ENCODE results near the gene CHI3L2. TPM values are rescaled to one million over a fixed set of nuclear protein-coding genes. Genes with fewer than 3 reads are reported as not detected.

The CHI3L2 gene
- total RNA-seq, 4 donors from 2014 or later = 4.7 to 9.8 (median 7.7) TPM

DNA sequence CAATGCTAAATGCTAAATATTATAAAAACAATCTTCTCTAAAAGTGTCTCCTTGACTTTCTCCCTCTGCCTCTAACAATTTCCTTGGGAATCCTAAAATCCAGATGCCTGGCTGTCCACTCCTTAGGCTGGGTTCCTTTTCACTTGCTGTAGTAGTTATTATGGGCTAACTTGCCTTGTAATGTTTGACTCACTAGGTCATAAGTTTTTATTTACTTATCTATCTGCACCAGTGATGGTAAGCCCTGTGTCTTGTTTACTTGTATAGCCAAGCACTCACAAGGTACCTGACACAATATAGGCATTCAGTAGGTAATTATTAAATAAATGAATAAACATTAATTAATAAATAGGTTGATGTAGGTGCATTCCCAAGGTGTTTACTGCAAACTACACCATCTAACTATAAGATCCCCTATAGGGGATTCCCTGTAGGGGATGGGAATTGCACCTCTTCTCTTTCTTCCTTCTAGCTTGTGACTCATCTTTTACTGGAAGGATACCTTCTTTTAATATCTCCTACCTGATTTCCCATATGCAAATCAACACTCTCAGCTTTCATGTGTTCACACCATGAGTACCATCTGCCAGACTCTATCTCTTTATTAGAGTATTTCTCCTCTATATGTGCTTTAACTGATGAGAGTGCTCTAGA, 48.4 kb downstream of the CHI3L2 start:
- Histone ChIP-seq H3K4me1 (peaks cover 6% of the 10 kb centered on the region), H3K27me3 (peaks cover 9% of the 10 kb centered on the region), H3K4me3 (no peak overlapping the region), H3K36me3 (no peaks in the 10 kb centered on the region), H3K27ac (peak overlapping the region; percentile 30), H3K9me3 (no peaks in the 10 kb centered on the region)
- TF ChIP-seq POLR2AphosphoS5 (IDR thresholded peaks at IDR 0.05) = no peak
- TF ChIP-seq, protein P1, sequence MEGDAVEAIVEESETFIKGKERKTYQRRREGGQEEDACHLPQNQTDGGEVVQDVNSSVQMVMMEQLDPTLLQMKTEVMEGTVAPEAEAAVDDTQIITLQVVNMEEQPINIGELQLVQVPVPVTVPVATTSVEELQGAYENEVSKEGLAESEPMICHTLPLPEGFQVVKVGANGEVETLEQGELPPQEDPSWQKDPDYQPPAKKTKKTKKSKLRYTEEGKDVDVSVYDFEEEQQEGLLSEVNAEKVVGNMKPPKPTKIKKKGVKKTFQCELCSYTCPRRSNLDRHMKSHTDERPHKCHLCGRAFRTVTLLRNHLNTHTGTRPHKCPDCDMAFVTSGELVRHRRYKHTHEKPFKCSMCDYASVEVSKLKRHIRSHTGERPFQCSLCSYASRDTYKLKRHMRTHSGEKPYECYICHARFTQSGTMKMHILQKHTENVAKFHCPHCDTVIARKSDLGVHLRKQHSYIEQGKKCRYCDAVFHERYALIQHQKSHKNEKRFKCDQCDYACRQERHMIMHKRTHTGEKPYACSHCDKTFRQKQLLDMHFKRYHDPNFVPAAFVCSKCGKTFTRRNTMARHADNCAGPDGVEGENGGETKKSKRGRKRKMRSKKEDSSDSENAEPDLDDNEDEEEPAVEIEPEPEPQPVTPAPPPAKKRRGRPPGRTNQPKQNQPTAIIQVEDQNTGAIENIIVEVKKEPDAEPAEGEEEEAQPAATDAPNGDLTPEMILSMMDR (IDR thresholded peaks at IDR 0.05) = no peak
- no peak for TF ChIP-seq EP300 (IDR thresholded peaks at IDR 0.05)
- no peak for TF ChIP-seq POLR2A (IDR thresholded peaks at IDR 0.05)
- no peak for DNase-seq (ENCODE audit: low spot score in 2 of 2)

DNA sequence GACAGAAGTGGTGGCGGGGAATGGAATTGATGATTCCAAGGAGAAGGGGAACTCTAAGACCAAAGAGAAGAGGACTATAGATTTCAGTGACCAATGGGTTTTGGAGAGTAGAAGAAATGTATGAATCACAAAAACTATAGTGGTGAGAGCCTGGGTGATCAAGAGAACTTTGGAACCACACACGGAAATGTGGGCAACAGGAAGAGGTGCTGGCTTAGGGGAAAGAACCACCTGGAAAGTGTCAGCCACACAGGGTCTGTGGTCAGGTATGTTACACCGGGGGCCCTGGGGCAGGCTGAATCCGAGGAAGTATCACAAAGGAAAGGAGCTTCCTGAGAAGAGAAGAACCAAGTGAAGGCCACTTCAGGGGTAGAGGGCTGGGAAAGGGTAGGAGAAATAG, 51.6 kb downstream of the CHI3L2 start:
- no peak for TF ChIP-seq EP300 (IDR thresholded peaks at IDR 0.05)
- TF ChIP-seq POLR2AphosphoS5 (IDR thresholded peaks at IDR 0.05) = no peak
- no peak for TF ChIP-seq POLR2A (IDR thresholded peaks at IDR 0.05)
- TF ChIP-seq, protein P1 (IDR thresholded peaks at IDR 0.05) = no peak
- DNase-seq (ENCODE audit: low spot score in 2 of 2) = no peak
- no peaks in the 10 kb centered on the region for H3K9me3 ChIP-seq
- H3K4me1 ChIP-seq = no peaks in the 10 kb centered on the region
- no peaks in the 10 kb centered on the region for H3K36me3 ChIP-seq
- WGBS = 86% methylated on average over 4 of the region's 4 CpGs
- H3K4me3 ChIP-seq = no peak overlapping the region
- H3K27ac ChIP-seq = no peak overlapping the region
- no peaks in the 10 kb centered on the region for H3K27me3 ChIP-seq

DNA sequence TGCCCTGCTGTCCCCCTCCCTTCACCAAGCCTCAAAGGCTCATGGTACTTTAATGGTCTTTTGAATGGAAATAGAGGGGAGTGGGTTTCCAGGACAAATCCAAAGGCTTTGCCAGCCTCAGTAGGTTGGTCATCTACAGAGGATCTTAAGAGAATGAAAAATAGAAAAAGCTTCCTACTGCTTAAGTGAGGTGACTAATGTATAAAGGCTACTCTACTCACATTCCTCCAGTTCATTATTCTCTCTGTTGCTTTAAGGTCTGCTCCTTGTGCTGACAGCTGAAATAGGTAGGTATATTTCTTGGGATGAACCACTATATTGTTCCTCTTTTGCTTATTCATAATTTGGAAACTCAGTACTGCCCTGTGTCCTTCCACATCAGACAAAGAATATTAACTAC, 52.8 kb downstream of the CHI3L2 start:
- Histone ChIP-seq H3K9me3 (no peaks in the 10 kb centered on the region), H3K27ac (no peak overlapping the region), H3K4me1 (no peaks in the 10 kb centered on the region), H3K4me3 (no peak overlapping the region), H3K27me3 (no peaks in the 10 kb centered on the region), H3K36me3 (no peaks in the 10 kb centered on the region)
- DNase-seq (ENCODE audit: low spot score in 2 of 2) = no peak
- TF ChIP-seq POLR2AphosphoS5 (IDR thresholded peaks at IDR 0.05) (no peak), EP300 (IDR thresholded peaks at IDR 0.05) (no peak), POLR2A (IDR thresholded peaks at IDR 0.05) (no peak)
- TF ChIP-seq, protein P1 (IDR thresholded peaks at IDR 0.05) = no peak

DNA sequence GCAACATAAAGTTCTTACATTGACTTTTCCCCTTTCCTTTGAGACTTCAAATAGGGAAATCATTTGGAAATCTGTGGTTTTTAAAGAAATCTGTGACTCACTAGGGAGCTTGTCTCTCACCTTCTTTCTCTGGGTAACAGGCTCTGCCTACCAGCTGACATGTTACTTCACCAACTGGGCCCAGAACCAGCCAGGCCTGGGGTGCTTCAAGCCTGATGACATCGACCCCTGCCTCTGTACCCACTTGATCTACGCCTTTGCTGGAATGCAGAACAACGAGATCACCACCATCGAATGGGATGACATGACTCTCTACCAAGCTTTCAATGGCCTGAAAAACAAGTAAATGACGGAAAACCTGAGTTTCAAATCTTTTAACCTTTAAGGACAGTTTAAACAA, 53.9 kb downstream of the CHI3L2 start:
- Histone ChIP-seq H3K27me3 (no peaks in the 10 kb centered on the region), H3K4me3 (no peak overlapping the region), H3K4me1 (no peaks in the 10 kb centered on the region), H3K27ac (no peak overlapping the region), H3K36me3 (no peaks in the 10 kb centered on the region), H3K9me3 (no peaks in the 10 kb centered on the region)
- 74% methylated on average over 5 of the region's 5 CpGs for WGBS
- DNase-seq (ENCODE audit: low spot score in 2 of 2) = no peak
- TF ChIP-seq, protein P1 (IDR thresholded peaks at IDR 0.05) = no peak
- TF ChIP-seq POLR2A (IDR thresholded peaks at IDR 0.05) (no peak), POLR2AphosphoS5 (IDR thresholded peaks at IDR 0.05) (no peak), EP300 (IDR thresholded peaks at IDR 0.05) (no peak)

DNA sequence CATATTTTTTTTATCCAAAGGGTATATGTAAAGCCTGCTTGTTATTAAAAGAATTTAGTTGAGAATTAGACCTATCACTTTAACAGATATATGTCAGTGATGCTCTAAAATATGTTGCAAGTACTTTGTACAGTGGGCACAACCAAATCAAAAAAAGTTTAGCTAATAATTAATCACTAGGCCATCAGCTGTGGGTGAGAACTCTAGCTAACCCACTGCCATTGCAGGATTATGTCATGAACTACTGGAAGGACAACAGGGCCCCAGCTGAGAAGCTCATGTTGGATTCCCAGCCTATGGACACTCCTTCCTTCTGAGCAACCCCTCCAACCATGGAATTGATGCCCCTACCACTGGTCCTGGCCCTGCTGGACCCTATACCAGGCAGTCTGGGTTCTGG, 56.3 kb downstream of the CHI3L2 start:
- no peak for DNase-seq (ENCODE audit: low spot score in 2 of 2)
- TF ChIP-seq POLR2AphosphoS5 (IDR thresholded peaks at IDR 0.05) (no peak), POLR2A (IDR thresholded peaks at IDR 0.05) (no peak), EP300 (IDR thresholded peaks at IDR 0.05) (no peak)
- TF ChIP-seq, protein P1 (IDR thresholded peaks at IDR 0.05) = no peak
- no peaks in the 10 kb centered on the region for H3K9me3 ChIP-seq
- no peaks in the 10 kb centered on the region for H3K4me1 ChIP-seq
- no peaks in the 10 kb centered on the region for H3K36me3 ChIP-seq
- H3K4me3 ChIP-seq = no peak overlapping the region
- H3K27me3 ChIP-seq = no peaks in the 10 kb centered on the region
- H3K27ac ChIP-seq = no peak overlapping the region
